K562 (cell line): ENCODE data around the gene CLIP1. TPM values are rescaled to one million over a fixed set of nuclear protein-coding genes. Genes with fewer than 3 reads are reported as not detected.
A peak's percentile ranks its signal among the peaks of the same experiment; 100 is the strongest.

Source experiments
- ARHGAP35 ChIP-seq: fragments of 450-650 bp; IDR thresholded peaks from 2 replicates; pipeline ENCODE4 v1.6.1; 2018; ENCODE audit not compliant: partially characterized antibody
- ARNT ChIP-seq, 2 experiments: fragments of 450-650 bp; IDR thresholded peaks; 2 replicates each; pipeline ENCODE4 v1.6.1; 2016; ENCODE audit warnings: mild to moderate bottlenecking in 1 of 2
- CREBBP ChIP-seq: IDR thresholded peaks from one replicate; pipeline ENCODE4 v1.6.1; 2012; ENCODE audit warnings: low read depth, mild to moderate bottlenecking, control low read depth, inconsistent platforms, low read length
- CREM ChIP-seq: IDR thresholded peaks from 2 replicates; pipeline ENCODE4 v1.6.1; 2014; ENCODE audit warnings: antibody characterized with exemption, low read depth
- E4F1 ChIP-seq: fragments of 250-450 bp; sonication (Bioruptor Pico); IDR thresholded peaks from 2 replicates; pipeline ENCODE4 v1.5.0; 2021; ENCODE audit warnings: mild to moderate bottlenecking, borderline replicate concordance
- EHMT2 ChIP-seq: fragments of 450-650 bp; IDR thresholded peaks from 2 replicates; pipeline ENCODE4 v1.6.1; 2018; ENCODE audit warnings: antibody characterized with exemption
- HDAC2 ChIP-seq: fragments of 450-650 bp; IDR thresholded peaks from 2 replicates; pipeline ENCODE4 v1.6.1; 2016; ENCODE audit warnings: mild to moderate bottlenecking
- MAFG ChIP-seq: fragments of 450-650 bp; conservative IDR thresholded peaks from 2 replicates; pipeline ENCODE4 v1.6.1; 2016; ENCODE audit warnings: missing genetic modification characterization, missing compliant biosample characterization
- MTA3 ChIP-seq: fragments of 450-650 bp; formaldehyde crosslinking; IDR thresholded peaks from 2 replicates; pipeline ENCODE4 v1.6.1; 2017; ENCODE audit warnings: mild to moderate bottlenecking, borderline replicate concordance
- NEUROD1 ChIP-seq: fragments of 150-350 bp; IDR thresholded peaks from 2 replicates; pipeline ENCODE4 v1.6.1; 2014; ENCODE audit warnings: borderline replicate concordance, low read length, low read depth; ENCODE audit not compliant: partially characterized antibody
- NONO ChIP-seq, 2 experiments: fragments of 200-400 bp in 1 of 2; fragments of 450-650 bp in 1 of 2; formaldehyde crosslinking in 1 of 2; IDR thresholded peaks; 2 replicates each; pipeline ENCODE4 v1.6.1; 2017; ENCODE audit warnings: low read depth in 2 of 2, mild to moderate bottlenecking in 2 of 2, moderate library complexity in 2 of 2, low read length in 1 of 2
- PHF8 ChIP-seq: fragments of 200-600 bp; sonication (generic); IDR thresholded peaks from 2 replicates; pipeline ENCODE4 v1.6.1; 2012; ENCODE audit warnings: mixed run types, mild to moderate bottlenecking, inconsistent platforms, low read length, moderate library complexity, borderline replicate concordance
- POLR3G ChIP-seq: IDR thresholded peaks from 2 replicates; pipeline ENCODE4 v1.6.1; 2011; ENCODE audit not compliant: insufficient read length, insufficient replicate concordance; ENCODE audit errors: extremely low read depth
- RBM14 ChIP-seq: fragments of 200-400 bp; formaldehyde crosslinking; IDR thresholded peaks from 2 replicates; pipeline ENCODE4 v1.6.1; 2018; ENCODE audit warnings: low read depth, mild to moderate bottlenecking, low read length, moderate library complexity, borderline replicate concordance; ENCODE audit not compliant: insufficient read depth
- RBM15 ChIP-seq: fragments of 200-400 bp; formaldehyde crosslinking; IDR thresholded peaks from 2 replicates; pipeline ENCODE4 v1.6.1; 2018; ENCODE audit warnings: mild to moderate bottlenecking, low read length, moderate library complexity; ENCODE audit not compliant: insufficient read depth
- RFX1 ChIP-seq: fragments of 450-650 bp; IDR thresholded peaks from 2 replicates; pipeline ENCODE4 v1.6.1; 2016; ENCODE audit warnings: mild to moderate bottlenecking, moderate library complexity
- TBL1XR1 ChIP-seq, 2 experiments: IDR thresholded peaks; 2 replicates each; pipeline ENCODE4 v1.6.1; 2012; ENCODE audit warnings: improper control_type of control experiment in 2 of 2, low read length in 2 of 2, mild to moderate bottlenecking in 1 of 2
- ZNF140 ChIP-seq: fragments of 250-450 bp; sonication (Bioruptor Pico); IDR thresholded peaks from 2 replicates; pipeline ENCODE4 v1.8.0; 2021; ENCODE audit warnings: moderate library complexity, mild to moderate bottlenecking, inconsistent platforms
- polyA plus RNA-seq, 8 experiments: library from polyadenylated mRNA; depleted of rRNA in 4 of 8; stranded (reverse) in 5 of 8; unstranded in 3 of 8; fragments of >200 nt; fragmentation: Nextera tagmentation in 2 of 8; fragmentation: Illumina TruSeq in 1 of 8; extraction: Ambion mirVana in 2 of 8; extraction: Trizol in 1 of 8; gene quantifications; 2 replicates each; pipeline versions ENCODE4 v1.2.1 to v1.2.3, GENCODE V29; 2011 to 2014; ENCODE audit warnings: inconsistent platforms in 1 of 8, missing spikeins in 1 of 8
- total RNA-seq, 7 experiments: library from RNA; depleted of rRNA in 6 of 7; stranded (reverse); fragments of >200 nt in 6 of 7; fragmentation: Illumina TruSeq in 2 of 7; extraction: Trizol in 2 of 7; gene quantifications; 2 replicates each; pipeline versions ENCODE4 v1.2.1 to v1.2.3, GENCODE V29; 2011 to 2021; ENCODE audit warnings: low replicate concordance in 1 of 7
- TF ChIP-seq, protein P1 (sequence below): fragments of 450-650 bp; IDR thresholded peaks from 2 replicates; pipeline ENCODE4 v1.6.1; 2018; ENCODE audit not compliant: partially characterized antibody
- TF ChIP-seq, protein P2 (sequence below), 2 experiments: fragments of 200-800 bp in 1 of 2; sonication (Bioruptor generic) in 1 of 2; sonication (generic) in 1 of 2; formaldehyde crosslinking in 1 of 2; IDR thresholded peaks in 1 of 2; conservative IDR thresholded peaks in 1 of 2; 2 replicates each; pipeline versions ENCODE4 v1.5.0 to v1.6.1; 2016 to 2020; ENCODE audit warnings: missing compliant biosample characterization in 1 of 2, missing genetic modification characterization in 1 of 2, missing genetic modification reagents in 1 of 2

CLIP1 gene
- total and polyA plus RNA-seq, 9 of the 15 experiments (the other 6 are each of a cell fraction or from before 2014, with no cell fraction given) = 5.8 to 33.9 (median 27.6) TPM

GRCh38 chr12:122226366-122227125, 195.9 kb downstream of the CLIP1 start (continued):
- TF ChIP-seq ZNF140 (CRISPR knock-in tag) = no peak
- peak in 1 of 2 experiments; percentile 56; a peak in 1 of 4 replicates for TF ChIP-seq NONO (IDR thresholded peaks at IDR 0.05; ENCODE audit: low read depth in 2 of 2, low read length in 1 of 2)
- peak; percentile 94 for TF ChIP-seq EHMT2
- no peak for TF ChIP-seq ARNT (IDR thresholded peaks at IDR 0.05)
- no peak for TF ChIP-seq POLR3G
- no peak for TF ChIP-seq PHF8
- TF ChIP-seq, protein P1, sequence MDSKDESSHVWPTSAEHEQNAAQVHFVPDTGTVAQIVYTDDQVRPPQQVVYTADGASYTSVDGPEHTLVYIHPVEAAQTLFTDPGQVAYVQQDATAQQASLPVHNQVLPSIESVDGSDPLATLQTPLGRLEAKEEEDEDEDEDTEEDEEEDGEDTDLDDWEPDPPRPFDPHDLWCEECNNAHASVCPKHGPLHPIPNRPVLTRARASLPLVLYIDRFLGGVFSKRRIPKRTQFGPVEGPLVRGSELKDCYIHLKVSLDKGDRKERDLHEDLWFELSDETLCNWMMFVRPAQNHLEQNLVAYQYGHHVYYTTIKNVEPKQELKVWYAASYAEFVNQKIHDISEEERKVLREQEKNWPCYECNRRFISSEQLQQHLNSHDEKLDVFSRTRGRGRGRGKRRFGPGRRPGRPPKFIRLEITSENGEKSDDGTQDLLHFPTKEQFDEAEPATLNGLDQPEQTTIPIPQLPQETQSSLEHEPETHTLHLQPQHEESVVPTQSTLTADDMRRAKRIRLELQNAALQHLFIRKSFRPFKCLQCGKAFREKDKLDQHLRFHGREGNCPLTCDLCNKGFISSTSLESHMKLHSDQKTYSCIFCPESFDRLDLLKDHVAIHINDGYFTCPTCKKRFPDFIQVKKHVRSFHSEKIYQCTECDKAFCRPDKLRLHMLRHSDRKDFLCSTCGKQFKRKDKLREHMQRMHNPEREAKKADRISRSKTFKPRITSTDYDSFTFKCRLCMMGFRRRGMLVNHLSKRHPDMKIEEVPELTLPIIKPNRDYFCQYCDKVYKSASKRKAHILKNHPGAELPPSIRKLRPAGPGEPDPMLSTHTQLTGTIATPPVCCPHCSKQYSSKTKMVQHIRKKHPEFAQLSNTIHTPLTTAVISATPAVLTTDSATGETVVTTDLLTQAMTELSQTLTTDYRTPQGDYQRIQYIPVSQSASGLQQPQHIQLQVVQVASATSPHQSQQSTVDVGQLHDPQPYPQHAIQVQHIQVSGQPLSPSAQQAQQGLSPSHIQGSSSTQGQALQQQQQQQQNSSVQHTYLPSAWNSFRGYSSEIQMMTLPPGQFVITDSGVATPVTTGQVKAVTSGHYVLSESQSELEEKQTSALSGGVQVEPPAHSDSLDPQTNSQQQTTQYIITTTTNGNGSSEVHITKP = no peak
- TF ChIP-seq HDAC2 = no peak
- TF ChIP-seq CREM = no peak
- no peak for TF ChIP-seq RBM15
- no peak for TF ChIP-seq MTA3
- TF ChIP-seq E4F1 = no peak
- no peak for TF ChIP-seq RFX1
- TF ChIP-seq CREBBP = no peak
- TF ChIP-seq RBM14 = no peak
- no peak for TF ChIP-seq ARHGAP35
- TF ChIP-seq TBL1XR1 (IDR thresholded peaks at IDR 0.05; ENCODE audit: low read length in 2 of 2) = no peak
- no peak for TF ChIP-seq MAFG (tag)
- no peak for TF ChIP-seq NEUROD1
- TF ChIP-seq, protein P2, sequence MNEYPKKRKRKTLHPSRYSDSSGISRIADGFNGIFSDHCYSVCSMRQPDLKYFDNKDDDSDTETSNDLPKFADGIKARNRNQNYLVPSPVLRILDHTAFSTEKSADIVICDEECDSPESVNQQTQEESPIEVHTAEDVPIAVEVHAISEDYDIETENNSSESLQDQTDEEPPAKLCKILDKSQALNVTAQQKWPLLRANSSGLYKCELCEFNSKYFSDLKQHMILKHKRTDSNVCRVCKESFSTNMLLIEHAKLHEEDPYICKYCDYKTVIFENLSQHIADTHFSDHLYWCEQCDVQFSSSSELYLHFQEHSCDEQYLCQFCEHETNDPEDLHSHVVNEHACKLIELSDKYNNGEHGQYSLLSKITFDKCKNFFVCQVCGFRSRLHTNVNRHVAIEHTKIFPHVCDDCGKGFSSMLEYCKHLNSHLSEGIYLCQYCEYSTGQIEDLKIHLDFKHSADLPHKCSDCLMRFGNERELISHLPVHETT (CRISPR knock-in tag; conservative IDR thresholded peaks at IDR 0.05 in 1 of 2, IDR thresholded peaks at IDR 0.05 in 1 of 2) = peak in 1 of 2 experiments; percentile 13; a peak in 1 of 4 replicates
